MM.1S (cell line): ENCODE results near the gene TTC27.

ENCODE experiments used
- DNase-seq: peaks from one replicate; pipeline ENCODE4 v3.0.0-alpha.2; 2015
- H2AFZ ChIP-seq: fragments of 300-600 bp; sonication (generic); 2 replicates; pipeline ENCODE4 v1.6.0; 2016; ENCODE audit warnings: antibody characterized with exemption, low read length
- H3F3A ChIP-seq: fragments of 300-600 bp; sonication (generic); 2 replicates; pipeline ENCODE4 v1.6.1; 2016; ENCODE audit warnings: mild to moderate bottlenecking, antibody characterized with exemption, low read length, moderate library complexity, mixed read lengths; ENCODE audit not compliant: insufficient read depth
- H3K27ac ChIP-seq: fragments of 300-600 bp; sonication (generic); 2 replicates; pipeline ENCODE4 v1.5.1; 2016; ENCODE audit warnings: mild to moderate bottlenecking, low read length
- H3K27me3 ChIP-seq: fragments of 300-600 bp; sonication (generic); replicated peaks from 2 replicates; pipeline ENCODE4 v1.6.0; 2016; ENCODE audit warnings: low read length; ENCODE audit not compliant: insufficient read depth
- H3K36me3 ChIP-seq: fragments of 300-600 bp; sonication (generic); replicated peaks from 2 replicates; pipeline ENCODE4 v1.6.1; 2016; ENCODE audit warnings: mild to moderate bottlenecking, low read length, mixed read lengths; ENCODE audit not compliant: insufficient read depth
- H3K4me1 ChIP-seq: fragments of 300-600 bp; sonication (generic); 2 replicates; pipeline ENCODE4 v1.6.1; 2016; ENCODE audit warnings: low read length, mixed read lengths
- H3K4me2 ChIP-seq: fragments of 300-600 bp; sonication (generic); 2 replicates; pipeline ENCODE4 v1.6.0; 2016; ENCODE audit warnings: low read depth, low read length
- H3K4me3 ChIP-seq: fragments of 300-600 bp; sonication (generic); 2 replicates; pipeline ENCODE4 v1.5.1; 2016; ENCODE audit warnings: low read length, mixed read lengths
- H3K79me2 ChIP-seq: fragments of 300-600 bp; sonication (generic); 2 replicates; pipeline ENCODE4 v1.6.1; 2016; ENCODE audit warnings: mixed run types, low read length, mixed read lengths
- H3K9ac ChIP-seq: fragments of 300-600 bp; sonication (generic); 2 replicates; pipeline ENCODE4 v1.6.1; 2016; ENCODE audit warnings: low read length, mixed read lengths
- H3K9me2 ChIP-seq: fragments of 300-600 bp; sonication (generic); replicated peaks from 2 replicates; pipeline ENCODE4 v1.6.1; 2016; ENCODE audit warnings: mild to moderate bottlenecking, low read length, mixed read lengths; ENCODE audit not compliant: insufficient read depth
- H3K9me3 ChIP-seq: fragments of 300-600 bp; sonication (generic); replicated peaks from 2 replicates; pipeline ENCODE4 v1.6.1; 2016; ENCODE audit warnings: mild to moderate bottlenecking, low read length, mixed read lengths; ENCODE audit not compliant: insufficient read depth
- H4K20me1 ChIP-seq: fragments of 300-600 bp; sonication (generic); 2 replicates; pipeline ENCODE4 v1.6.1; 2016; ENCODE audit warnings: mild to moderate bottlenecking, low read length, moderate library complexity, mixed read lengths; ENCODE audit not compliant: insufficient read depth
- EZH2 ChIP-seq: fragments of 300-600 bp; sonication (generic); optimal IDR thresholded peaks from 2 replicates; pipeline ENCODE3; 2017; ENCODE audit warnings: low read depth, mild to moderate bottlenecking, antibody characterized with exemption, low read length, mixed read lengths
- EZH2phosphoT487 ChIP-seq: fragments of 300-600 bp; sonication (generic); IDR thresholded peaks from 2 replicates; pipeline ENCODE4 v1.6.1; 2018; ENCODE audit warnings: antibody characterized with exemption, low read length
- TF ChIP-seq, protein P1 (sequence below): fragments of 300-600 bp; sonication (generic); IDR thresholded peaks from 2 replicates; pipeline ENCODE4 v1.5.1; 2016; ENCODE audit warnings: antibody characterized with exemption, low read length, mixed read lengths

Gene TTC27

GRCh38 chr2:32626639-32627221, 1.1 kb upstream of the TTC27 start:
- no peaks in the 10 kb centered on the region for H3K9me2 ChIP-seq
- TF ChIP-seq EZH2 (no peak), EZH2phosphoT487 (no peak)
- TF ChIP-seq, protein P1, sequence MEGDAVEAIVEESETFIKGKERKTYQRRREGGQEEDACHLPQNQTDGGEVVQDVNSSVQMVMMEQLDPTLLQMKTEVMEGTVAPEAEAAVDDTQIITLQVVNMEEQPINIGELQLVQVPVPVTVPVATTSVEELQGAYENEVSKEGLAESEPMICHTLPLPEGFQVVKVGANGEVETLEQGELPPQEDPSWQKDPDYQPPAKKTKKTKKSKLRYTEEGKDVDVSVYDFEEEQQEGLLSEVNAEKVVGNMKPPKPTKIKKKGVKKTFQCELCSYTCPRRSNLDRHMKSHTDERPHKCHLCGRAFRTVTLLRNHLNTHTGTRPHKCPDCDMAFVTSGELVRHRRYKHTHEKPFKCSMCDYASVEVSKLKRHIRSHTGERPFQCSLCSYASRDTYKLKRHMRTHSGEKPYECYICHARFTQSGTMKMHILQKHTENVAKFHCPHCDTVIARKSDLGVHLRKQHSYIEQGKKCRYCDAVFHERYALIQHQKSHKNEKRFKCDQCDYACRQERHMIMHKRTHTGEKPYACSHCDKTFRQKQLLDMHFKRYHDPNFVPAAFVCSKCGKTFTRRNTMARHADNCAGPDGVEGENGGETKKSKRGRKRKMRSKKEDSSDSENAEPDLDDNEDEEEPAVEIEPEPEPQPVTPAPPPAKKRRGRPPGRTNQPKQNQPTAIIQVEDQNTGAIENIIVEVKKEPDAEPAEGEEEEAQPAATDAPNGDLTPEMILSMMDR = no peak
- H3F3A ChIP-seq = peaks cover 7% of the 10 kb centered on the region; the same call in 1 of the 2 replicates
- peaks cover 14% of the 10 kb centered on the region for H3K79me2 ChIP-seq
- H3K4me3 ChIP-seq = no peak overlapping the region
- no peaks in the 10 kb centered on the region for H4K20me1 ChIP-seq
- H3K9ac ChIP-seq = no peak overlapping the region
- no peaks in the 10 kb centered on the region for H3K9me3 ChIP-seq
- no peak for DNase-seq
- no peak overlapping the region for H3K27ac ChIP-seq
- no peaks in the 10 kb centered on the region for H3K4me1 ChIP-seq
- no peak overlapping the region for H2AFZ ChIP-seq
- no peaks in the 10 kb centered on the region for H3K27me3 ChIP-seq
- peak overlapping the region; percentile 99; the same call in 1 of the 2 replicates for H3K4me2 ChIP-seq
- no peaks in the 10 kb centered on the region for H3K36me3 ChIP-seq

DNA sequence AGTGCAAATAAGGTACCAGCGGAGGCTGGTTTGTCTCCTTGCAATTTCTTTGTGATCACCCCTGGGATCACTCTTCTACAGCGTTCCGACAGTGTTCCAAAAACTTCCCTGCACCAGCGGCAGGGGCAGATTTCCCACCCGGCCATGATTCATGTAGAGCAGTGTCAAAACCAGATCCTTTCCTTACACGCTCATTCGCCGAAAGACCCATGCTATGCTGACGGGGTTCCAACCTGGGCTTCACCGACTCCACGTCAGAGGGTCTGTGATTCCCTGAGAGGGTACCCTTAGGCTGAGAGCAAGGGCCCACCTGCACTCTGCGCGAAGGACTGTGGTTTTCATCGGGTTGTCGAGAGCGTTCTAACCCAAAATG, 423 bp upstream of the TTC27 start:
- H3K27ac ChIP-seq = peak overlapping the region; percentile 18; the same call in 1 of the 2 replicates
- H3K4me3 ChIP-seq = peak overlapping the region; percentile 94
- H3K79me2 ChIP-seq = peaks cover 14% of the 10 kb centered on the region
- peak; percentile 7 for DNase-seq
- H3K27me3 ChIP-seq = no peaks in the 10 kb centered on the region
- H3F3A ChIP-seq = peaks cover 7% of the 10 kb centered on the region; the same call in 1 of the 2 replicates
- H3K9me2 ChIP-seq = no peaks in the 10 kb centered on the region
- H3K4me2 ChIP-seq = peak overlapping the region; percentile 99
- TF ChIP-seq EZH2phosphoT487 = no peak
- TF ChIP-seq EZH2 = no peak
- TF ChIP-seq, protein P1 = peak; percentile 9; the same call in 1 of the 2 replicates
- peak overlapping the region; percentile 99 for H2AFZ ChIP-seq
- no peaks in the 10 kb centered on the region for H4K20me1 ChIP-seq
- H3K9me3 ChIP-seq = no peaks in the 10 kb centered on the region
- peak overlapping the region; percentile 42; the same call in 1 of the 2 replicates for H3K9ac ChIP-seq
- no peaks in the 10 kb centered on the region for H3K4me1 ChIP-seq
- H3K36me3 ChIP-seq = no peaks in the 10 kb centered on the region

DNA sequence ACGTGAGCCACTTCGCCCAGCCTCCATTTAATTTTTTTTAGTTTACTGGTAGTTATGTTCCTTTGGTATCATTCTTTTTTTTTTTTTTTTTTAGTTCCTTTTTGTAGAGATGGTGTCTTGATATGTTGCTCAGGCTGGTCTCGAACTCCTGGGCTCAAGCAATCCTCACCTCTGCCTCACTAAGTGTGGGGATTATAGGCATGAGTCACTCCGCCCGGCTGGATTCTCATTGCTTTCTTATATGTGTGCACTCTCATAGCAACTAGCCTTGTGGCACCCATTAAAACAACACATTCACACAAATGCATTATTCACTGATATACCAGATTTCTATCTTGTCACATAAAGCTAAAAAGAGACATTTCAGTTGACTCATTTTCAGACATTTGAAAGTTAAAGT, 4.2 kb downstream of the TTC27 start:
- Histone ChIP-seq H3K9me3 (no peaks in the 10 kb centered on the region), H3K36me3 (no peaks in the 10 kb centered on the region), H3K4me2 (no peak overlapping the region), H2AFZ (no peak overlapping the region), H3K79me2 (peaks cover 14% of the 10 kb centered on the region), H4K20me1 (no peaks in the 10 kb centered on the region), H3K27me3 (no peaks in the 10 kb centered on the region), H3K27ac (no peak overlapping the region), H3K4me3 (no peak overlapping the region), H3K9me2 (no peaks in the 10 kb centered on the region), H3K9ac (no peak overlapping the region), H3F3A (0 out of 2 replicates have a peak, but pooled peaks cover 3% of the 10 kb centered on the region), H3K4me1 (no peaks in the 10 kb centered on the region)
- TF ChIP-seq EZH2 = no peak
- no peak for TF ChIP-seq EZH2phosphoT487
- TF ChIP-seq, protein P1 = no peak
- no peak for DNase-seq
